Ramos (cell line): ENCODE results near the gene RASAL1.

ENCODE experiments used
- in situ Hi-C: fragments of 300-500 bp; cut with MboI; formaldehyde crosslinking; loops from one replicate; pipeline ENCODE4 v1.14.3; 2022; ENCODE audit warnings: low sequenced_read_pairs; ENCODE audit not compliant: unreplicated experiment

RASAL1 gene

DNA sequence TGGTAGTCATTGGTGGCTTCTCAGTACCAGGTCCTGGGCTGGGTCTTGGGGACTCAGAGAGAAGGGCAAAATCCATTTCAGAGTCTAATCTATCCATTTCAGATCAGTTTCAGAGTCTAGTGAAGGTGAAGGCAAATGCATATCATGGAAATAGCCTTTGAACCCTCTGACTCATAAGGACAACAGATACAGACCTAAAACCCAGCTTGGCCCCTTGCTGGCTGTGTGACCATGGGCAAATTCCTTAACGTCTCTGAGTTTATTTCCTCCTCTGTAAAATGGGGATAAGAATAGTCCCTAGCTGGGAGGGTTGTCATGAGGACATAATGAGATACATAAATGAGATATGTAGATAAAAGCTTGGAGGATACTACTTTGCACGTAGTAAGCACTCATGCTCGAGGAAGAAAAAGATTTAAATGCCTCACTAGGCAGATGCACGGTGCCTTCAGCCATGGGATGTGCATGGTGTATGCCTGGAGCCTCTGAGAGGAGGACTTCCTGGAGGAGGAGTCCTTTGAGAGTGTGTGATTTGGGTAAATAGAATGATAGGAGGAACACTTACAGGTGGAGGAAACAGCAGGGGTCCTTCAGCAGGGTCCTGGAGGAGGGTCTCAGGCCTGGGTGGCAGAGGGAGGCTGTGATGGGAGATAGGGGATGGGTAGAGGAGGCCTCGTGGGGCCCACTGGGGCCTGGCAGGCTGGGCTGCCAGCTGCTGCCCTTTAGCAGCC is 71.0 kb downstream of the RASAL1 start:
- in situ Hi-C loops, result no loop called here

- in situ Hi-C loops, result no loop called here
Observed at GRCh38 chr12:113063396-113064350, 71.9 kb downstream of the RASAL1 start.

DNA sequence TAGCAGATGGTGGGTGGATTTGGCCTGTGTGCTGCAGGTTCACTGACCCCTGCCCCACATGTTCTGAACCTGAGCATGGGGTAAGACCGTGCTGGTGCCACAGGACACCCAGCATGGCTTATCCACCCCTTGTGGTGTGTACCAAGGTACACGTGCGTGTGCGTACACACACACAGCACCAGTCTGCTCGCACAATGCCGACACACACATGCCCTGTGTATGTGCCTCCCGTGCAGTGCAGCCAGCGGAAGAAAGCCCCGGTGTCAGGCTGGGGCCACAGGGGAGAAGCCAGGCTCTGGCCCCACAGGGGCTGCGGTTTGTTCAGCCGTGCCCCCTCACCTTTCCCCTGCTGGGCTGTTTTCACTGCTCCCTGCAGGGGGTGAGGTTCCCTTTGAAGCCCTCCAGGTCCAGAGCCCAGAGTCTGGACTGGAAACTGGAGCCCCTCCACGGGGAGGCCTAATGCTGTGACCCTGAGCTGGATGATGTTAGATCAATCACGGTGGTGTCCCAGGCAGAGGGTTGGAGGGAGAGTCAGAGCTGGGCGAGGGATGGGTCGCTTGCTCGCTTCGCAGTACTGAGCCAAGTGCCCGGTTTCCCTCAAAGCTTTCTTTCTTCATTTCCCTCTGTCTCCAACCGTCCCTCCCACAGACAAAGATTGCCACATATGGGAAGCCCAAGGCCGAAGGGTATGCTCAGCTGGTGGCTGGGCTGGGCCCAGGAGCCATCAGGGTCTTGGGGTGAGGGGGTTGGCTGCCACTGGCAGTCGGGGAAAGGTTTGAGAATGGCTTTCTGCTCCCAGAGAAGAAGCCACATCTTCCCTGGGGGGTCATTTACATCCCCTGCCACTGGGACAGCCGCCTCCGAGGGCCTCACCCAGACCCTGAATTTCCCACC is 72.8 kb downstream of the RASAL1 start:
- in situ Hi-C loops, result no loop called here

DNA sequence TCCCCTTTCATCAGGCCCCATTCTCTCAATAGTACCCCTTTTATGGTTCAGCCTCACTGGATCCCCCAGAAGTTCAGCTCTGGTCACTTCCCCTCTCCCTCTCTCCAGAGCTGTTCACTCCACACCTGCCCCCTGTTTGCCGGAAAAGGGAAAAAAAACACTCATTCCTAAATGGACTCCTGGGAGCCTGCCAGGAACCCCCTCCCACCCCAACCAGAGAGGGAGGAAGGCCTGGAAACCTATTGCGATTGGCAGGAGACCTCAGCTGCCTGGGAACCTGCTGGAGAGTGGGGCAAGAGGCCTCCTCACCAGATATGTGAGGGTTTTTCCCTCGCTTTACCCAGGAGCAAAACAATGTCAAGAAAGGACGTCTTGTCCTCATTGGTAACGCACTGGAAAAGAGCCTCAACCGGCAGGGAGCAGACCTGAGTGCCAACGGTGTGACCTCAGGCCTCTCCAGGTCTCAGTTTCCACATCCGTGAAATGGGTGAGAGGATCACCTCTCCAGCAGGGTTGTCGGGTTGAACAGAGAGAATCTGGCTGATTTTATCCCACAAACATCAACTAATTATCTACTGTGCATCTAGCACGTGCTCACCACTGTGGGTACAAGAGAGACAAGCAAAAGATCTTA is 74.4 kb downstream of the RASAL1 start:
- in situ Hi-C loops, result no loop called here

- in situ Hi-C loops, result no loop called here
Observed at GRCh38 chr12:113060336-113060960, 75.1 kb downstream of the RASAL1 start.

DNA sequence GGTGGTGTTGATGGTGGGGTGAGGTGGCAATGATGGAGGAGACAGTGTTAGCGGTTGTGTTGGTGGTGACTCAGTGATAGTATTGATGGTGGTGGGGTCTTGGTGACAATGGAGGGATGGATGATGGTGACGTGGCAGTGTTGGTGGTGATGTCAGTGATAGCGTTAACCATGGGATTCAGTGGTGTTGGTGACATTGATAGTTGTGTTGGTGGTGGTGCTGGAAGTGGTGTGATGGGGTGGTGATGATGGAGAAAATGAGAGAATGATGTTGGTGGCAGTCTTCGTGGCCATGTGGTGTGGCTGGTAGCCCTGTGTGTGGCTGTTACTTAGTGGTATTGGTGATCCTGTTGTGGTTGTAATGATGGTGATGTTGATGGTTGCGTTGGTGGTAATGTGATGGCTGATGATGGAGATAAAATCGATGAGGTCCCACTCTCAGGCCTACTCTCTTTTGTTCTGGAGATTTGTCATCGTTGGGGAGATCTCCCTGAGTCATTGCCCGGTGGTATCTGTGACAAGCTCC is 76.4 kb downstream of the RASAL1 start:
- in situ Hi-C loops, result no loop called here

GRCh38 chr12:113058553-113058952 is 77.0 kb downstream of the RASAL1 start:
- in situ Hi-C loops, result no loop called here

DNA sequence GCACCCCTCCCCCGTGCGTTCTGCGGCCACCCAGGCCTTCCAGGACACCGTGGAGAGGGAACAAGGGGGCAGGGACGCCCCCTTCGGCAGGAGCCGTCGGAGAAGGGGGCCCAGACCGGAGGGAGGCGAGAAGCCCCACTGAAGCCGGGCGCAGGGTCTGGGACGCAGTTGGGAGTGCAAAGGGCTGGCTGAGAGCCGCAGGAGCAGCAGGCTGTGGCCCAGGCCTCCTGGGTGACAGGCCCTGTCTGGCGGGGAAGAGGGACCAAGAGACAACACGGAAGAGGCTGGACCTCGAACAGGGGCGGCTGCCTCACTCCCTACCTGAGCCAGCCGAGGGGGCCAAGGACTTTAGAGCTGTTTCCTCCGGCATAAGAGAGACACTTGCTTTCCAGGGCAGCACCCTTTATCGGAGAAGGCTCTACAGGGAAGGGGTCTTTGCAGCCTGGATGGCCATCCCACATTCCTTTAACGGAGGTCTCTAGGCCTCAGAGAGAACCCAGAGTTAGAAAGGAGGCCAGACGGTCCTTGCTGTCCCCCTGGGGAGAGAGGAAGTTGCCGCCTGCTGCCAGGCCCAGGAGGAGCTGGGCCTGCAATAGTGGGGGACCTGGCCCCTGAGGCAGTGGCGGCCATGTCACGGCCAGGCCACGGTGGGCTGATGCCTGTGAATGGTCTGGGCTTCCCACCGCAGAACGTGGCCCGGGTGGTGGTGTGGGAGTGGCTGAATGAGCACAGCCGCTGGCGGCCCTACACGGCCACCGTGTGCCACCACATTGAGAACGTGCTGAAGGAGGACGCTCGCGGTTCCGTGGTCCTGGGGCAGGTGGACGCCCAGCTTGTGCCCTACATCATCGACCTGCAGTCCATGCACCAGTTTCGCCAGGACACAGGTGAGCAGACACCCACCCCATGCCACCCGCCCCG is 77.7 kb downstream of the RASAL1 start:
- in situ Hi-C loops, result no loop called here

DNA sequence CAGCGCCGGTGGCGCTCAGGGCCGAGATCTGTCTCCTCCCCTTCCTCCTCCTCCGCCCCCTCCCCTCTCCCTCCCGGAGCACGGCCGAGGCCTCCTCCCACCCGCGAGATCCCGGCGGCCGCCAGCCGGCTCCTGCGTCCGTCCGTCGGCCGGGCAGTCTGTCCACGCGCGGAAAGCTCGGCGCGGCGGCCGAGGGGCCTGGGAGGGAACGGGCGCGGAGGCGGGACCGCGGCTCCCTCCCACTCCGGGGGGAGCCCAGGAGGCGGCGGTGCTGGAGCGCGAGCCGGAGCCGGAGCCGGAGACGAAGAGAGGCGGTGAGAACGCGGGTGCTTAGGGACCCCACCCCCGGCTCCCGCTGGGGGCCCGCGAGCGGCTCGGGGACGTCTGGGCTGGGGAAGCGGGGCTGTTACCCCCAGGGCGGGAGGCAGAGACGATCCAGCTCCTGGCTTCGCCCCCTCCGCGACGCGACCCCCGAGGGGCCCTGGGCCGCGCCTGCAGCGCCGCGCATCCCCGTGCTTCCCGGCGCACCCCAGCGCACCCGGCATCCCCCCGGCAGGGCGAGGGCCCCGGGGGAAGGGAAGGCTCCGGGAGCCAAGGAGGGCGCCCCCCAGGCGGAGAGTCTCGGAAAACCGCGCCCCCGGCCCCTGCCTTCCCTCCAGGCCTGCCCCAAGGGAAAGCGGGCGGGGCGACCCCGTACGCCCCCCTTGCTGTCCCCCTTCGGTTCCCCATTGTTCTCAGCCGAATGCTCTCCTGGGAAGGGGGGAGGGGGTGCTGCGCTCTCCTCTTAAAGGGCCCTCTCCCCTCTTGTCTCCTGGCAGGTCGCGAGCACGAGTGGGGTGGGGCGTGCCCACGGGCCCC is 78.7 kb downstream of the RASAL1 start, which contains the start of gene DTX1:
DTX1 (plus strand) TSS at position 100 of the 858 bp plus-strand sequence. CDS start 1,463 bp downstream, outside the sequence.
- in situ Hi-C loops, result no loop called here

GRCh38 chr12:113056381-113056630 is 79.3 kb downstream of the RASAL1 start:
- in situ Hi-C loops, result no loop called here

DNA sequence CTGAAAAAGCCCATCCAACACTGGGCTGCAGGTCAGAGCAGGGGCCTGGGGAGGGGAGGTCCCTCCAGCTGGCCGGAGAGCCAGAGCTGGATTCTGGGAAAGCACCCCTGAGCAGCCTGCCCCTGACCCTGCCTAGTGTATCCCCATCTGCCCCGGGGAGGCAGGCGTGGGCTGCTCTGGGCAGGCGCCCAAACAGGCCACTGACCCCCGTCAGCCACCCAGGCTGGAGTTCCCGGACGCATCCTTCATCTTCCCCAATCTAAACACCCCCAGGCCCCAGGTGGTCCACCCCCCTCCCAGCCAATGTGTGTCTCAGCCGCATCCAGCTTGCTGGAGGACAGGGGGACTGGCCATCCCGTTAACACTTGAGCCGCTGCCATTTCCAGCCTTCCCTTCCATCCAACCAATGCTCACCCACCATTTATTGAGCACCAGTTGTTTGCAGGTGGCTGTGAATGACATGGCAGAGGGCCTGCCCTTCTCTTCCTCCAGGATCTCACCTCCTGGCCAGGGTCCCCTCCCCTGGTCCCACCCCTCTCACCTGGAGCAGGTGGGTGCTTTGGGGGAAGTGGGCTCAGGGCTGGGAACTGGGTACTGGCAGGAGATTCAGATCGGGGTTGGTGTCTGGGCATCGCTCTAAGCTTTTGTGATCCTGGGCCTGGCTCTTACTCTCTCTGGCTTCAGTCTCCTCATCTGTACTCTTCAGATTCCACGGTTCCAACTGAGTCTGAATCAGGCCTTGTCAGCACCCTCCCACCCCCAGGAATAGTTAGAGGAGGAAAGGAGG is 79.8 kb downstream of the RASAL1 start:
- in situ Hi-C loops, result no loop called here

DNA sequence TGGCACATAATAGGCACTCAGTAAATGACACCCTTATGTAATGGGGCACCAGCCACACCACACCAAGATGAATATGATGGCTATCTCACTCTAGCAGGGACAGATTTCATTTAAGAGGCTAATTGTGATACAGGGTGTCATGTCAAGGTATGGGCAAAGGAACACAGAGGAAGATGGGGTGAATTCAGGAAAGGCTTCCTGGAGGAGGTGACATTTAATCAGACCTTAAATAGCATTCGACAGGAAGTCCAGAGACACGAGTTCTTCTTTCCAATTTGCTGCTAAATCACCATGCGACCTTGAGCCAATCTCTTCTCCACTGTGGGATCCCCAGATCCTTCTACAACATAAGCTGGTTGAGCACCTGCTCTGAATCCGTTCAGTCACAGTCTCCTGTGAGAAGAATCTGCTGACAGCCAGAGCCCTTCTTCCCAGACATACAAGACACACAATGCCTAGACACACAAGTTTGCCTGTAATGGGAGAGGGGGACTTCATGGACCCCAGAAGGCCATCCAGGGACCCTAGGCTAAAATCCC is 80.5 kb downstream of the RASAL1 start:
- in situ Hi-C loops, result no loop called here

DNA sequence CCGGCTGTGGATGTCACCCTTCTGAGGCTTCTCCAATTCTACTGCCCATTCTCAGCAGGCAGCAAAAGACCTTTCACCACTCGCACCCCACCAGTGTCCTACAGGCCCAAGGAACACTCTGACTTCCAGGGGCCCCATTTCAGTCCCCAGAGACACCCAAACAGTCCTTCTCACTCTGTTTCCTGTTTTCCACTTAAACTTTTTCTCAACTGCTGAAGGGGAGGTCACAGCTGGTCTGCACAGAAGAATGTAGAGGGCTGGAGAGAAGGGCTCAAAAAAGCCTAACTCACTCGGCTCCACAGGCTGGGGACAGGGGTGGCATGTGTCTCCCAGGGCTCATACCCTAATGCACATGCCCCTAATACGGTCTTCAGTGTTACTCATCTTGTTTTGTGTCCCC is 83.2 kb downstream of the RASAL1 start:
- in situ Hi-C loops, result no loop called here

DNA sequence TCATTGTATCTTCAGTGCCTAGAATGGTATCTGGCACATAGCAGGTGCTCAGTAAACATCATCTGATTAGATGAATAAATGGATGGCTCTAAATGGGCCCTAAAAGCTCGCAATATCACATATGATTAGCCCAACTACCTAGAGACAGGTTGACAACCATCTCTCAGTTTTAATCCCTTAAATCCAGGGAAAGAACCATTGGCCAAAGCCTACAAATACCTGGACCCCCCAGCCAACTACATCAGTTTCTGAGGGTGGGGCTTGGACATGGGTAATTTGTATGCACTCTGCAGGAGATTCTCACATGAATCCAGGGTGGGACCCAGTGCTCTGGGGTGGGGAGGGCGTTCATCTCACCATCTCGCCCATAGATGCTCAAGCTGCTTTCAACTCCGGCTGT is 83.8 kb downstream of the RASAL1 start:
- in situ Hi-C loops, result no loop called here

- in situ Hi-C loops, result no loop called here
Observed at GRCh38 chr12:113050795-113051194, 84.8 kb downstream of the RASAL1 start.

- in situ Hi-C loops, result loop anchor here (5.0 to 10.0 kb wide), 3 partner anchors 47 to 122 kb away; no protein-coding TSS in a partner anchor
Observed at GRCh38 chr12:113049976-113050742, 85.4 kb downstream of the RASAL1 start.
